Measurements from ENCODE around the gene VPS18. TPM values are rescaled to one million over a fixed set of nuclear protein-coding genes. Genes with fewer than 3 reads are reported as not detected.

The VPS18 gene
- total RNA-seq, 1 experiment from 2014 or later, result 13.2 TPM

DNA sequence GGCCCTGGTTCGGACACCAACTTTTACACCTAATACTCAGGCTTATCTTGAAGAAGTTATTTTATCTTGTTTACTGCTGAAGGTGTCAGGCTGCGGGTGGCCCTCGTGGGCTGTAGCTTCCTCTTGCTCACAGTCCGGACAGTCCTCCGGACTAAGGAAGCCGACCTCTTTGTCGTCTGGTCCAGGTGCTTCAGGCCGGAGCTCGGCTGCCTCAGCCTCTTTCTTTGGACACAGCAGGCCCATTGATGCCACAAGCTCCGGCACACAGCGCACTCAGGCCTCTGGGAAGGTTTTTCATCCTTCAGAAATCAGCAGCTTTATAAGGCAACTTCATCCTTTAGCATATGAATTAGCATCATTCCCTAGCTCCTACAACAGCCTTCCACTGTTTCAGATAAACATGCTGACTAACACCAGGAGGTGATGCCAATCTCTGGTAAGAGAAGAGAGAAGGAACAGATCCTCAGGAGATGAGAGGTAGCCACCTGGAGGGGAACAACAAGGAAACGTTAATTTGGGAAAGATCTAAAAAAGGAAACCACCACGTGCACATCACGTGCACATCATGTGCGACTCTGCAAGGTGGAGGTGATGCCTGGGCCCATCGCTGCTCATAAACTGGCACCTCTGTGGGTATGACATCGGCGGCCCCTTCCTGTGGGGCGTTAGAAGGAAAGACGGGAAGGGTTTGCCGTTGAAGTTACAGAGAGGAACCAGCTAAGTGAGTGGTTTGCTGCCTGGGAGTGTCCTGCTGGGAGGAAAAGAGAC lies 54.6 kb downstream of the VPS18 start:
- ChIA-PET POLR2A (interaction anchor here (1.3 kb wide), 2 partner anchors 66 to 167 kb away, joined by 3 read pairs; partner anchors contain the start of gene INO80), CTCF (interaction anchor here (0.7 to 1.5 kb wide), 4 partner anchors 12 to 235 kb away, joined by 3 to 5 read pairs (median 4); no protein-coding TSS in a partner anchor)
- Mint-ChIP-seq H3K9me3 (ENCODE audit: unreplicated experiment) (no peaks in the 10 kb centered on the region), H3K36me3 (ENCODE audit: insufficient read depth, unreplicated experiment) (peaks cover 7% of the 10 kb centered on the region), H3K4me1 (ENCODE audit: insufficient read depth, unreplicated experiment) (peaks cover 7% of the 10 kb centered on the region), H3K27ac (ENCODE audit: low read depth, unreplicated experiment) (no peak overlapping the region), H3K27me3 (ENCODE audit: insufficient read depth, unreplicated experiment) (no peaks in the 10 kb centered on the region), H3K4me3 (ENCODE audit: unreplicated experiment) (no peak overlapping the region)
- intact Hi-C loops (cut with micrococcal nuclease), result no loop called here
- TF ChIP-seq, protein P1, sequence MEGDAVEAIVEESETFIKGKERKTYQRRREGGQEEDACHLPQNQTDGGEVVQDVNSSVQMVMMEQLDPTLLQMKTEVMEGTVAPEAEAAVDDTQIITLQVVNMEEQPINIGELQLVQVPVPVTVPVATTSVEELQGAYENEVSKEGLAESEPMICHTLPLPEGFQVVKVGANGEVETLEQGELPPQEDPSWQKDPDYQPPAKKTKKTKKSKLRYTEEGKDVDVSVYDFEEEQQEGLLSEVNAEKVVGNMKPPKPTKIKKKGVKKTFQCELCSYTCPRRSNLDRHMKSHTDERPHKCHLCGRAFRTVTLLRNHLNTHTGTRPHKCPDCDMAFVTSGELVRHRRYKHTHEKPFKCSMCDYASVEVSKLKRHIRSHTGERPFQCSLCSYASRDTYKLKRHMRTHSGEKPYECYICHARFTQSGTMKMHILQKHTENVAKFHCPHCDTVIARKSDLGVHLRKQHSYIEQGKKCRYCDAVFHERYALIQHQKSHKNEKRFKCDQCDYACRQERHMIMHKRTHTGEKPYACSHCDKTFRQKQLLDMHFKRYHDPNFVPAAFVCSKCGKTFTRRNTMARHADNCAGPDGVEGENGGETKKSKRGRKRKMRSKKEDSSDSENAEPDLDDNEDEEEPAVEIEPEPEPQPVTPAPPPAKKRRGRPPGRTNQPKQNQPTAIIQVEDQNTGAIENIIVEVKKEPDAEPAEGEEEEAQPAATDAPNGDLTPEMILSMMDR (IDR thresholded peaks at IDR 0.05; ENCODE audit: unreplicated experiment), result no peak
- no TSS peak for BruUV-seq (replicated peaks)
- DNase-seq (ENCODE audit: unreplicated experiment), result no peak

DNA sequence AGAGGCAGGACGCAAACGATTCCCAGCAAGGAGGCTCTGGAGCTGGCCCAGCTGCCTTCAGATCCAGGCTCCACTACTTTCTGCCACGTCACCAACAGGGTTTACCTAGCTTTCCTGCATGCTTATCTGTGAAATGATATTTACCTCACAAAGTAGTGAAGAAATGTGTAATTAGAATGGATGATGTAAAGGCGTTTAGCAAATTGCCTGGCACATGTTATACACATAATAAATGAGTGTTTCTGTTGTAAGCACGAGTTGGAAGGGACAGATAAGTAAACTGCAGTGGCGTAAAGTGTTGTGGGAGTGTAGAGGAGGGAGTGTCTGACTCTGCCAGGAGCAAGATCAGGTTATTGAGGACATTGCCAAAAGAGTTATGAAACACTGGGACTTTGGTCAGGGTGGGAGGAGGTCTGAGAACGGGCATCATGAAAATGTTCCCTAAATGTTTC lies 55.5 kb downstream of the VPS18 start:
- Mint-ChIP-seq H3K27me3 (ENCODE audit: insufficient read depth, unreplicated experiment) (no peaks in the 10 kb centered on the region), H3K27ac (ENCODE audit: low read depth, unreplicated experiment) (no peak overlapping the region), H3K36me3 (ENCODE audit: insufficient read depth, unreplicated experiment) (peaks cover 12% of the 10 kb centered on the region), H3K9me3 (ENCODE audit: unreplicated experiment) (no peaks in the 10 kb centered on the region), H3K4me3 (ENCODE audit: unreplicated experiment) (no peak overlapping the region), H3K4me1 (ENCODE audit: insufficient read depth, unreplicated experiment) (peaks cover 13% of the 10 kb centered on the region)
- CTCF ChIA-PET, result interaction anchor here (0.5 kb wide), 1 partner anchor 33 kb away, joined by 3 read pairs; no protein-coding TSS in a partner anchor
- TF ChIP-seq, protein P1 (IDR thresholded peaks at IDR 0.05; ENCODE audit: unreplicated experiment), result no peak
- POLR2A ChIA-PET, result interaction anchor here (0.9 to 1.3 kb wide), 2 partner anchors 9 to 65 kb away, joined by 3 to 5 read pairs; no protein-coding TSS in a partner anchor
- intact Hi-C loops (cut with micrococcal nuclease), result loop anchor here (5.0 kb wide), 1 partner anchor 383 kb away; the partner anchor contains the start of genes NUSAP1 and OIP5
- peak; percentile 40 for DNase-seq (ENCODE audit: unreplicated experiment)
- no TSS peak for BruUV-seq (replicated peaks)

DNA sequence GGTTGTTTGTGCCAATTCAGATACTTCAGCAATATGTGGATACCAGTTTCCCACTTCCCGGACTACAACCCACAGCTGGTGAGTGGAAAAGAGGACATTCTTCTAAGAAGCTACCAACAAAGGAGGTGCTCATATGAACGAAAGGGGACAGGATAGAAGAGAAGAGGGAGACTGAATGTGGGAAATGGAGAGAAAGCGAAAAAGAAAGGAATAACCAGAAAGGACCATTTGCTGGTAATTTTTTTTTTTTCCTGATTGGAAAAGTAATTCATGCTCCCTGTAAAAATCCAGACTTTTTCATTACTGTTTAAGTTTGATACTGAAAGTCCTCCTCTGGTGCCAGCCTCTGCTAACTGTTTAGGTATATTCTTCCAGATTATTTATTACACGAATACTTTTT lies 57.5 kb downstream of the VPS18 start:
- intact Hi-C loops (cut with micrococcal nuclease), result loop anchor here (5.0 kb wide), 1 partner anchor 381 kb away; the partner anchor contains the start of genes NUSAP1 and OIP5
- H3K4me3 Mint-ChIP-seq (ENCODE audit: unreplicated experiment), result peak overlapping the region; percentile 87
- TSS peak; percentile 71 for BruUV-seq (replicated peaks)

More for the DNA sequence above, 57.5 kb downstream of the VPS18 start:
- Mint-ChIP-seq H3K36me3 (ENCODE audit: insufficient read depth, unreplicated experiment) (peaks cover 19% of the 10 kb centered on the region), H3K4me1 (ENCODE audit: insufficient read depth, unreplicated experiment) (peaks cover 23% of the 10 kb centered on the region), H3K27ac (ENCODE audit: low read depth, unreplicated experiment) (no peak overlapping the region), H3K9me3 (ENCODE audit: unreplicated experiment) (no peaks in the 10 kb centered on the region), H3K27me3 (ENCODE audit: insufficient read depth, unreplicated experiment) (no peaks in the 10 kb centered on the region)
- ChIA-PET CTCF (interaction anchor here (0.7 to 7.2 kb wide), 5 partner anchors 11 to 66 kb away, joined by 3 to 59 read pairs (median 4); no protein-coding TSS in a partner anchor), POLR2A (no interaction called here)
- TF ChIP-seq, protein P1 (IDR thresholded peaks at IDR 0.05; ENCODE audit: unreplicated experiment), result no peak
- DNase-seq (ENCODE audit: unreplicated experiment), result no peak

Data from MCF 10A (cell line).